ENCODE measurements around the gene VSIR.

VSIR gene

DNA sequence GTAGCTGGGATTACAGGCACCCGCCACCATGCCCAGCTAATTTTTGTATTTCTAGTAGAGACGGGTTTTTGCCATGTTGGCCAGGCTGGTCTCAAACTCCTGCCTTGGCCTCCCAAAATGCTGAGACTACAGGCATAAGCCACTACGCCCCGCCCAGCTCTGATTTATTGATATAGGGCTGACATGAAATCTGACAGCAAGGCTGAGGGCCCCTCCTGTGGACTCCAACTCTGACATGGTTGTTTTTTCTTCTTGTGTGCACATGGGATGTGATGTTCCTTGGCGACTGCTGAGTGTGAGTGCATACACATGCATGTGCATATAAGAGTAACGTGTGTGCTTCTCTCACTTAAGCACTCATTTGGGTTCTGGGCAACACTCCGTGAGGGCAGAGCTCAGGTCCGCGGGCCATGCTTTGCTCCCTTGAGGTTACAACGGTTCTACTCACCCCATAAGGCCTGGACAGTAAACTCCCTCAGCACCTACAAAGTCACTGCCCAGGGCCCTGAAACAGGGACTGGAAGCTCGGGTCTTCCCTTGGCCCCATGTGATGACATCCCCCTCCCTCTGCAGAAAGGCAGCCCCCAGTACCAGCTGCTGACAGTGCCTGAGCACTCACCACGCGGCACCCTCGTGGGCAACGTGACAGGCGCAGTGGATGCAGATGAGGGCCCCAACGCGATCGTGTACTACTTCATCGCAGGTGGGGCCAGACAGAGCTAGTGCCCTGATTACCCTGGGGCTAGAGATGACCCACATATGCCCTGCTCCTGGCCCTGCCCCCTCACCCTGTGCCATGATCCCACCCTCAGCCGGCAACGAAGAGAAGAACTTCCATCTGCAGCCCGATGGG is 33.6 kb upstream of the VSIR start:
- DNase-seq (ENCODE audit: low read depth): no peak

DNA sequence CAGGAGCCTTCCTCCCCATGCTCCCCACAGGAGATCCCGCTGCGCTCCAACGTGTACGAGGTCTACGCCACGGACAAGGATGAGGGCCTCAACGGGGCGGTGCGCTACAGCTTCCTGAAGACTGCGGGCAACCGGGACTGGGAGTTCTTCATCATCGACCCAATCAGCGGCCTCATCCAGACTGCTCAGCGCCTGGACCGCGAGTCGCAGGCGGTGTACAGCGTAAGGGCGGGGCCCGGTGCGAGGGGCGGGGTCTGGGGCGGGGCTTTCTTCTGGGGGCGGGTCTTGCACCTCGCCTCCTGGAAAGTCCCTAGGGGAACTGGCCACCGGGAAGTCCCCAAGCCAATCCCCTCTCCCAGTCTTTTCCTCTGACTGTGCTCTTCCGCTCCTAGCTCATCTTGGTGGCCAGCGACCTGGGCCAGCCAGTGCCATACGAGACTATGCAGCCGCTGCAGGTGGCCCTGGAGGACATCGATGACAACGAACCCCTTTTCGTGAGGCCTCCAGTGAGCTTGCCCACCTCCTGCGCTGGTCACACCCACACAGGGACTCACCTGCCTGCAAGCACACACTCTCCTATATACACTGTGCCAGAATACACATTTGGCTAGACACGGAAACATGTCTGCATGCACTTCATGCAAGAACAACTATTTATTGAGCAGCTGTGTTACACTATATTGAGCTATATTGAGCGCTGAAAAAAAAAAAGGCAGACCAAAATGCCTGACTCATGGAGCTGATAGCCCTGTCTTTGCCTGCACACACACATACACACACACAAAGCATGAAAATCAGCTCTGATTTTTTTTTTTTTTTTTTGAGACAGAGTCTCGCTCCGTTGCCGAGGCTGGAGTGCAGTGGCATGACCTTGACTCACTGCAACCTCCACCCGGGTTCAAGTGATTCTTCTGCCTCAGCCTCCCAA is 32.7 kb upstream of the VSIR start:
- DNase-seq (ENCODE audit: low read depth): no peak

DNA sequence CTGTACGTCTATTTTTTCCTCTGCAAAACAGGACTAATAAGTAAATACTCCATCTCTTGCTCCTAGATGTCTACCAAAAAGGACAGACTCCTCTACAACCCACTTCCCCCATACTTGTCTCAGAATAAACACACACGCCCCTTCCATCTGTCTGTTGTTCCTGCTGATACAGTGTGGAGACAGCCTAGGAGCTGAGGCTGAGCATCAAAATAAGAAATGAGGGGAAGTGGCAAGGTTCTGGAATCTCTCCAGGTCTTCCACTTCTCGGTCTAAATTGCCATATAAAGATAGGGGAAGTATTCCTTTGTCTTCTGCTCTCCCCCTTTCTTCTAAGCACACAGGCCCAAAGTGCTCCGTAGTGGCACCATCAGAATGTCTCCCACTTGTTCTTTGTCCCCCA is 30.8 kb upstream of the VSIR start:
- no peak for DNase-seq (ENCODE audit: low read depth)

DNA sequence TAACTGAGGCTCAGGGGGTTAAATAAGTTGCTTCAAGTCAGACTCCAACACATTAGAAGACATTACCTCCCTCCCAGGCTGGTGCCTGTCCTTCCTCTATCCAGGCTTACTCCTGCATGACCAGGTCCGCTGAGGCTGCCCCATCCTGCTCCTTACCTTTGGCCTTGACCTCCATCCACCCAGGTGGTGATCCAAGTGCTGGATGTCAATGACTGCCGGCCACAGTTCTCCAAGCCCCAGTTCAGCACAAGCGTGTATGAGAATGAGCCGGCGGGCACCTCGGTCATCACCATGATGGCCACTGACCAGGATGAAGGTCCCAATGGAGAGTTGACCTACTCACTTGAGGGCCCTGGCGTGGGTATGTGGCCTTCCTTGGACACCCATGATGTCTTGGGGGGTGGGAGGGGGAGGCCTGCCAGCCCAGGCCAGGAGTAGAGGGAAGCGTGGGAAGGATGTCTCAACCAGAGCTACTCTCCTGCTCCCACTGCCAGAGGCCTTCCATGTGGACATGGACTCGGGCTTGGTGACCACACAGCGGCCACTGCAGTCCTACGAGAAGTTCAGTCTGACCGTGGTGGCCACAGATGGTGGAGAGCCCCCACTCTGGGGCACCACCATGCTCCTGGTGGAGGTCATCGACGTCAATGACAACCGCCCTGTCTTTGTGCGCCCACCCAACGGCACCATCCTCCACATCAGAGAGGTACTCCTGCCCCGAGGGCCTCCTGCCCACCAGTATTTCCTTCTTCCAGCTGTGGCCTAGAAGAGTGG is 29.6 kb upstream of the VSIR start:
- DNase-seq (ENCODE audit: low read depth): no peak

DNA sequence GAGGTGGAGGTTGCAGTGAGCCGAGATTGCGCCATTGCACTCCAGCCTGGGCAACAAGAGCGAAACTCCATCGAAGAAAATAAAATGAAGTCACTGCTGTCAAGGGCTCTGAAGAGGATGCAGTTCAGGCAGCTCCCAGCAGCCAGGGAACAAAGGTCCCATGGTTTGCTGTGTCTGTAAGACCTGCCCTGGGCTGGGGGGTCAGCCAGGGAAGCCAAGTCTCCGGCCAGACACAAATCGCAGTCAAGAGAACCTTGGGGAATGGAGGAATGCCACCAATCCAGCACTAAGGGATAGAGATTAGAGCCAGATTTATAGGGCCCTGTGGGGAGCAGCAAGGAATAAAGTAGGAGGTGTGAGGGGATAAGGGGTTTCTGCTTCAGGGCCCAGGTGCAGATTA is 28.9 kb upstream of the VSIR start:
- DNase-seq (ENCODE audit: low read depth): no peak

DNA sequence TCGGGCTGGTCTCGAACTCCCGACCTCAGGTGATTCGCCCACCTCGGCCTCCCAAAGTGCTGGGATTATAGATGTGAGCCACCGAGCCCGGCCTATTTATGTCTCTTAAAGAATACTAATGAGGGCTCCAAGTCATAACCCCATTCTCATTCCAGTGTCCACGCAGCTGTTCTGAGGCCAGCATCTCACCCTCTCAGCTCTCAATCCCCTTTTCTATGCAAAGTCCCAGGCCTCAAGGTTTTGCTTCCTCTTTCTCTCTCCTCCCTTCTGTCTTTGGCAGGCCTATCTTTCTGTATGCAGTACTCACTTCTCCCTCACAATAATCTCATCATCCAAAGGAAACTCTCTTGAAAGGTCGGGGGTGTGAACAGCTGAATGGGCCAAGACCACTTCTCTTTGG is 28.0 kb upstream of the VSIR start:
- DNase-seq (ENCODE audit: low read depth): no peak

DNA sequence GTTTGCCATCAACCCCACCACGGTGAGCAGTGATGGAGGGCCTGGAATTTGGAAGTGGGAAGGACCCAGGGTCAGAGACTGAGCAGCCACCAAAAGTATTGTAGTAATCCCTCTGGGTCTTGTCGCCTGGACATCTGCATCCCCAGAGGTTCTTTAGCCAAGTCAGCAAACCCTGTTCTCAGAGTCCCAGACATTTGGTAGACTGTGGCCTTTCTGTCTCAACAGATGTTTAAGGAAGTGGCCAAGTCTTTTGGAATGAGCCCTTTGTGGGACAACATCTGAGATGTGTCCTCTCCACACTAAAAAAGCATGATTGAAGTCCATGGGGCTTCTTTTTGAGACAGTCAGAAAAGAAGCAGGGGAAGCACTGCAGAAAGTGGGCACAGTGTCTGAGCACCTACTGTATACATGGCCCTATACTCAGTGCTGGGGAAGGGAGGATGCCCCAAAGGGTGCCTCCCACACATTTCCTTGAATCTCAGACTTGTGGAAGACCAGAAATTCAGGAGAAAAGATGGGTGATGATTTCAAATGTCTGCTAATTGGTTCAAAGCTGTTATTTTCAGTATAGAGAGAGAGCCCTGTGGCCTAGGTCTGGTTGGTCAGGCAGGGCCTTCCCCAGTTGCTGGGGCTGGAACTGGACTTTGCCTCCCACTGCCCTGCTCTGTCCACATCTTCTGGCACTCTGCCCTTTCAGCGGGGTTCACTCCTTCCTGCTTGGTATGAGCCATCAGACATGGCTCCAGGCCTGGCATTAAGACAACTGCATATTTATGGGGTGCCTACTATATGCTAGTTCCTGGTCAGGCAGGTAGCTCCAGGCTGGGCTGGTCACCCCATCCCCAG is 26.5 kb upstream of the VSIR start:
- no peak for DNase-seq (ENCODE audit: low read depth)

DNA sequence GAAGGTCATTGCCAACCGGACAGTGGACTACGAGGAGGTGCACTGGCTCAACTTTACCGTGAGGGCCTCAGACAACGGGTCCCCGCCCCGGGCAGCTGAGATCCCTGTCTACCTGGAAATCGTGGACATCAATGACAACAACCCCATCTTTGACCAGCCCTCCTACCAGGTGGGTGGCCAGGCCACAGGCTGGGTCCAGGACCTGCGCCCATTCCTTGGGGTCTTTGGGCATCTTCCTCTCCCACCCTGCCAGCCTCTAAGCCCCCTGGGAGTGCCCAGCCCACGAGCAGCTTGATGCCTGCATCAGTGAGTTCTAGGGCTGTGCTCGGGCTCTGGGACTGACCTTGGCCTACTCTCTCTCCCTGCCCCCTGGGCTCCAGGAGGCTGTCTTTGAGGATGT is 25.8 kb upstream of the VSIR start:
- DNase-seq (ENCODE audit: low read depth): no peak

DNA sequence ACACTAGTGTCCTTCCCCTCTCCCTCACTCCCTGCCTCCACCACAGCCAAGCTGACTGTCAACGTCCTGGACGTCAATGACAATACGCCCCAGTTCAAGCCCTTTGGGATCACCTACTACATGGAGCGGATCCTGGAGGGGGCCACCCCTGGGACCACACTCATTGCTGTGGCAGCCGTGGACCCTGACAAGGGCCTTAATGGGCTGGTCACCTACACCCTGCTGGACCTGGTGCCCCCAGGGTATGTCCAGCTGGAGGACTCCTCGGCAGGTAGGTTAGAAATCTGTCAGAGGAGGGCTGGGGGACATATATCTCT is 24.9 kb upstream of the VSIR start:
- DNase-seq (ENCODE audit: low read depth): no peak

DNA sequence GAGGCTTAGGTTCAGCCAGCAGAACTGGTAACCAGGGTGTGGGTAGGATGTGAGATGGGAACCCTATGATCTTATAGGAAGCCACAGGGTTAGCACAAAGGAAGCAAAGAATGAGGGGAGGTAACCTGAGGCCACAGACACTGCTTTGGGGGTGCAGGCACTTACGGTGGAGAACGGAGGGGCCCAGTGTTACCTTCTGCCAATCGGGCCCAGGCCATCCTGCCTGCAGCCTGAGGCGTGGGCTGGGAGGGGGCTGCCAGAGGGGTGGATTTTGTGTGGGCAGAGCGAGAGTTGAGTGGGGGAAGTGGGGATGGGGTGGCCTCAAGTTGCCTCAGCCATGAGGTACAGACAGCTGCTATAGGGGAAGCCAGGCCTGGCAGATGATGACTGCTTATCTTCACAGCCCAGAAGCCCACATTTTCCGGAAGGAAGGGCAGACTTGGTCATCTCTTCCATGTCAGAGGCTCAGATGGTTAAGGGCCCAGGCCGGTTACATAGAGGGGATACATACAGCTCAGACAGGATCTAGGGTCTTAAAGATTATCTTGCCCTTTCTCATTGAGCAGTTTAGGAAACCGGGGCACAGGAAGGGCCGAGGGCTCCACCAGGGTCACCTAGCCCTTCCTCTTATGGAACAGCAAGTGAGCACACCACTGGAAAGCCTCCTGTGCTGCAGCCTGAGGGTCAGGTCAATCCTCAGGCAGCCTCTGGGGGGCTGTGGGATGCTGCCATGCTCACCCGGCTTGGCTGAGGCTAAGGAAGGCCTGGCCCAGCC is 24.4 kb upstream of the VSIR start:
- no peak for DNase-seq (ENCODE audit: low read depth)

DNA sequence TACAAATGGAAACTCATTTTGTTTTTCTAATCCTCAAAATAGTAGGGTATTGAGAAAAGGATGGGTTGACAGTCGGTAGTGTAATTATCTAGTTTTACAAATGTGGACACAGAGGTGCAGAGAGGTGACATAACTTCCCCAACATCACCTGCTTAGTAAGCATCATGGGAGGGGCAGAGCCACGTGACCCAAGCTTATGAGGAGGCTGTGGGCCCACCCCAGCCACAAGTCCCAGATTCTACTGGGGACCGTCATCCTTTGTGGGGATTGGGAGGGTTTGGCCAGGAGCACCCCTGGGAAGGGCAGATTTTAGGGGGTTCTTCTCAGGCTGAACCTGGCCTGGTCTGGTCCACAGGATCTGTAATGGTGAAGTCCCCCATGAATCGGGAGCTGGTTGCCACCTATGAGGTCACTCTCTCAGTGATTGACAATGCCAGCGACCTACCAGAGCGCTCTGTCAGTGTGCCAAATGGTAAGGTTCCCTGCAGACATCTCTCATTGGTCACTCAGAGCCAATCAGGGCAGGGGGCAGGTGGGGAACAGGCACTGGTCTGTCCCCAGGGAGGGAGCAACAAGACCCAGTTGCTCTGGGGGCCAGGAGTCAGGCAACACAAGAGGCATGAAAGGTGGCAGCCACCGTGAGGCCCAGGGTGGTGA is 23.6 kb upstream of the VSIR start:
- no peak for DNase-seq (ENCODE audit: low read depth)

DNA sequence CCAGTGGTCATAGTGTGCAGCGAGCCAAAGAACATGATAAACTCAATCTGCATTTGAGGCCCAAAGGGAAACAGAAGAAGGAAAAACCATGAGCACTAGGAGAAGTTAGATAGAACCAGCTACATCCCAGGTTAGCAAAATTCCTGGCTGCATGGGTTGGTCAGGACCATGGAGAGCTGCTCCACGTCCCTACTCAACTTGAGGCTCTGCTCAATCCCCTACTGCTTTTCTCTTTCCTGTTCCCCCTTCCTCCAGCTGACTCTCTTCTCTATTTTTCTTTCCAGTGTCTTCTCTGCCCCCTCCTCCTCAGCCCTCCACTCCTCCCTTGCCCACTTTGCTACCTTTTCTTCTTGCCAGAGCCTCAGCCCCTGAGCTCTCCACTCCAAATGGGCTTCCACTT is 21.9 kb upstream of the VSIR start:
- DNase-seq (ENCODE audit: low read depth): peak; percentile 46

DNA sequence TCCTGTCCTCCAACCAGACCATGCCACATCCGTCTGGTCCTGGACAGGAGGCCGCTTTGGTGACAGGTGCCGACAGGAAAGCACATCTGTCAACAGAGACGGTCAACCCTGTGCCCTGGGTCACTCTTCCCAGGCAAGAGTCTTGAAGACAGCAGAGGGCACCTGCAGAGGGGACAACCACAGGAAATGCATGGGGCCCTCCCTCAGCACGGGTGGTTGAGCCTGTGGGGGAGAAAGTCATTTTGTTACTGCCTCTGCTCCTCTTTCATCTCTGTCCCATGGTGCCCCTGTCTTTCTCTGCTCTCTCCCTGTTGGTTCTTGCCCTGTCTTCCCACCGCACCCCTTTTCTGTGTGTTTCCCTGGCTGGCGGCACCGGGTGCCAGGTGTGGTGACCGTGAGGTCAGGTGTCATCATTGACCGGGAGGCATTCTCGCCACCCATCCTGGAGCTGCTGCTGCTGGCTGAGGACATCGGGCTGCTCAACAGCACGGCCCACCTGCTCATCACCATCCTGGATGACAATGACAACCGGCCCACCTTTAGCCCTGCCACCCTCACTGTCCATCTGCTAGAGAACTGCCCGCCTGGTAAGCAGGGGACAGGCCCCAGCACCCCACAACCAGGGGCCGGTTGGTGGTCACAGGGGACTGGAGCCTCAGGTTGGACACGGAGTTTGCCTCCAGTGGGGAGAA is 17.6 kb upstream of the VSIR start:
- DNase-seq (ENCODE audit: low read depth): no peak

DNA sequence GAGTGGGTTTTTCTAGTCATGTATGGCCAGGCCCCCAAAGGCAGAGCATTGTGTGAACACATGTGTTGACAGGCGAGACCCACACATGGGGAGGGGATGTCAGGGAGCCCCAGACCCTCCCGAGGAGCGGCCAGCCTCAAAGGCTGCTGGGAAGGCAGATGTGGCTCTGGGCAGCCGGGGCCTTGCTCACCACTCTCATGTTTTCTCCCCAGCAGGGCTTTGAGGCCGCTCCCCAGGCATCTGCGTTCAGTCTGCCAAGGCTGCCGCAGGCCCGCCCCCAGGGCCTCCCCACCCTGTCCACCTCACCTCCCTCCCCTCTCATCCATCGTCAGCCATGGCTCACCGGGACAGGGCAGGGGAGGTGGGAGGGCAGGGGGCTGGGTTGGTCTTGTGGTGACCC is 16.6 kb upstream of the VSIR start:
- DNase-seq (ENCODE audit: low read depth): no peak

DNA sequence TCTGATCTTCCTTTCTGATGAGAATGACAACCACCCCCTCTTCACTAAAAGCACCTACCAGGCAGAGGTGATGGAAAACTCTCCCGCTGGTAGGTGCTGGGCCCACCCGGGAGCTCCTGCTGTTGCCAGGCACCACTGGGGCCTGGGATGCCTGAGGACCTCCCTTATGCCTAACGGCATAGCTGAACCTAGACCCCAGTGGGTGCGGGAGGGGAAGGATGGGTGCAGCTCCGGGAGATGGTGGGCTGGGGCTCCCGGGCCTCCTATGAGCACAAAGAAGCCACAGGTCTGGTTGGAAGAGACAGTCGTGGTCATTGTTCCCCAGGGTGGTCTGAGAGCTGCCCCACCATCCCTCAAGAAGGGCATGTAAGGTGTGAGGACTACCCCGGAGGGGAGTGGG is 15.6 kb upstream of the VSIR start:
- no peak for DNase-seq (ENCODE audit: low read depth)

DNA sequence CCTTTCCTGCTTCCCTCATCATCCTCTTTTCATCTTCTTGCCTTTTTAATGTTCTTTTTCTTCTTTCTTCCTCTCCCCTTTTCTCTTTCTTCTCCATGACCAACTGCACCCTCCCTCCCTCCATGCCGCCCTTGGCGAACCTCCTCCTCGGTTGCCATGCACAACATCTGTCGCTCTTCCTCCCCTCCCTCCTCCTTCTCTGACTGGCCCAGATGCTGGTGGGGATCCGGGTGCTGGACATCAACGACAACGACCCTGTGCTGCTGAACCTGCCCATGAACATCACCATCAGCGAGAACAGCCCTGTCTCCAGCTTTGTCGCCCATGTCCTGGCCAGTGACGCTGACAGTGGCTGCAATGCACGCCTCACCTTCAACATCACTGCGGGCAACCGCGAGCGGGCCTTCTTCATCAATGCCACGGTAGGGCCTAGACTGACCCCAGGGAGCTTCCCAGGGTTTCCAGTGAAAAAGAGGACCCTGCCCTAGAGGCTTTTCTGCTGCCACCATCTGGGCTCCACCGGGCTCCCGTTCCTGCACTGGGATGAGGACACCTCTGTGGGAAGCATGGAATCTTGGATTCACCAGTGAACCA is 11.5 kb upstream of the VSIR start:
- no peak for DNase-seq (ENCODE audit: low read depth)

DNA sequence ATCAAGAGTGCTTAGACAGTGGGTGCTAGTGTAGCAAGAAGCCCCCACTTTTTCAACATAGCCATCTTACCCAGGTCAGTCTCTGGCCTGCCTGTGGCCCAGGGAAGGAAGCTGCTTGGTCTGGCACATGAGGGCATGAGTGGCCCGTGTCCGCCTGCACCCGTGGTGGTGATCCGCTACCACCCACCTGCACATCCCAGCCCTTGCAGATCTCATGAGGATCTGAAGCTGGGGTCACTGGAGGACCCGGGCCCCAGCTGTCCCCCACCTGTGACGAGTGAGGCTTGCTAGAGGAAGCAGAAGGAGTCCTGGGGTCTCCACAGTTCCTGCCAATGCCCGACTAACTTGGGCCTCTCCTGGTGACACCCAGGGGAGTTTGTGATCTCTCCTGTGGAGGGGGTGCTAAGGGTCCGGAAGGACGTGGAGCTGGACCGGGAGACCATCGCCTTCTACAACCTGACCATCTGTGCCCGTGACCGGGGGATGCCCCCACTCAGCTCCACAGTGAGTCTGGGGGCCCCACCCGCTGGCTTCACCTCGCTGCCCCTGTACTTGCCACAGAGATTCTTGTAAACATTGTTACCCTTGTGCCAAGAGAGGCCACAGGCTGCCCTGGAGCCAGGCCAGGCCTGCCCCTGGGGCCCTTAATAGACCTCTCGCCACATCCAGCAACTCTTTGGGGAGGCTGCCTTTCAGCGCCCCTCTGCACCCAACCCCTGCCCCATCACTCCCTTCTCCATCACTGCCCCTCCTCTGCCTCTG is 10.8 kb upstream of the VSIR start:
- no peak for DNase-seq (ENCODE audit: low read depth)

DNA sequence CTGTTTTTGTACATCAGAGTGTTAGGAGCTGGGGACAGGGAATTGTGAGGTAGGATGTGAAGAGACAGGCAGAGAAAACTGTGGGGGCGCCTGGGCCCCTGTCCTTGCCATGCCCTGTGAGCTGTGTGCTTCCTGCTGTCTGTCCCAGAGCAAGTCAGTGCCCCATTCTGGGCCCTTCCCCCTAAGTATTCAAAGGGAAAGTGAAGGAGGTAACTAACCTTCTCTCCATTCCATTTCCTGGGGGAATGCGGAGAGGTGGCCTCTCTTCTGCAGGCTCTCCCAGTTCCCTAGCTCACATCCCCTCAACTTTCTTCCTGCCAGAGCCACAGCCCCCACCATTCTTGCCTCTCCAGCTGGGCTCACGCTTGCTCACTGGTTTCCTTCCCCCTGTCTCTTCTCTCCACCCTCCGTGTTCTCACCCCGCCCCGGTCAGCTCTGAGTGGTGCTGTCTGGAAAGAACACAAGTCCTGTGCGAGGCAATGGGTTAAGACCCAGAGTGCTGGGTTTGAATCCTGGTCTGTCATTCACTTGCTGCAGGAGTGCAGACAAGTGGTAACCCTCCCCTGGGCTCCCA is 9.7 kb upstream of the VSIR start:
- DNase-seq (ENCODE audit: low read depth): no peak

All from EH (cell line).